GM19452 (cell line): ENCODE data around the gene EFCAB9.

Experiments used
- ATAC-seq: cut with Tn5 transposase; IDR thresholded peaks from one replicate; pipeline ENCODE4 v1.9.1; 2021; ENCODE audit not compliant: unreplicated experiment

EFCAB9 gene

DNA sequence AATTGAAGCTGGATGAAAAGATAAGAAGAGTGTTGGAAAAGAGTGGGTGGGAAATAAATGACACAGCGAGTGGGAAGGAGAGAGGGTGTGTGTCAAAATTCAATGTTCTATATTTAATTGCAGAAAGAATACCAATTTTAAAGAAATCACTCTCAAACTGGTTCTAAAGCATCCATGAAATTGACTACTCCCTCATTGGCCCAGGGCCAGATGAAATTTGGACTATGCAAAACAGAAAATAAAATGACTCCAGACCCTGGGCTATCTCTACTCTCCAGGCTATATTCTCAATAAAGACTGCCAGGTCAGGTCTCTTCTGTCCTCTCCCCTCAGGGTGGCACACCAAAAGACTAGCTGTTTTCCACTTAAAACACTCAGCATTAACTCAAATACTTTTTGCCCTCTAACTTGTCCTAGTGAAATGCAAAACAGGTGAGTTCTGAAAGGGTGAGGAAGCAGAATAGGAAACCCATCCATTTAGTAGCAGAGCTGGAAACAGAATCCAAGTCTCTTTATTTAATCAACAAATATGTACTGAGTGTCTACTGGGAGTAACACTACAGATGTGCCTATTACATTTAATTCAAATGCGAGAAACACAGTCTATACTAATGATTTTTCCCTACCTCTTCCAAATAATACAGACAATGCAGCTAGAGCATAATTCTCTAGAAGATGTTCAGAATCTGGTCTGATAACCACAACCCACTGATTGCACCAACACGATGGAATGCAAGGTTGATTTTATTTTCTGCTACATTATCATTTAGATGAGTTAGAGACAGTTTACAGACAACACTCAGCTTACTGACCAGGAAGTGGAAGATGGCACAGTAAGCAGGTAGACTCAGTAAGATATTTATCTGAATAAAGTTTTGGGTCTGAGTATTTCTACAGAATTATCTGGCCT is 42.1 kb downstream of the EFCAB9 start:
- no peak for ATAC-seq

GRCh38 chr5:172238334-172238733 is 44.4 kb downstream of the EFCAB9 start:
- no peak for ATAC-seq

DNA sequence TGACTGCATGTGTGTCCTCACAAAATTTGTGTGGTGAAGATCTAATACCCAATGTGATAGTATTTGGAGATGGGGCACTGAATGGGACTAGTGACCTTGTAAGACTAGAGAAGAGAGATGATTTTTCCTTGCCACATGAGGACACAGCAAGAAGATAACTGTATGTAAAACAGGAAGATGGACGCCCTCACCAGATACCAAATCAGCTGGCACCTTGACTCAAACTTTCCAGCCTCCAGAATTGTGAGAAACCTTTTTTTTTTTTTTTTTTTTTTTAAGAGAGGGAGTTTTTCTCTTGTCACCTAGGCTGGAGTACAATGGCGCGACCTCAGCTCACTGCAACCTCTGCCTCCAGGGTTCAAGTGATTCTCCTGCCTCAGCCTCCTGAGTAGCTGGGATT is 49.3 kb downstream of the EFCAB9 start:
- ATAC-seq: no peak

- no peak for ATAC-seq
Measured at GRCh38 chr5:172245046-172245445, 51.1 kb downstream of the EFCAB9 start.

DNA sequence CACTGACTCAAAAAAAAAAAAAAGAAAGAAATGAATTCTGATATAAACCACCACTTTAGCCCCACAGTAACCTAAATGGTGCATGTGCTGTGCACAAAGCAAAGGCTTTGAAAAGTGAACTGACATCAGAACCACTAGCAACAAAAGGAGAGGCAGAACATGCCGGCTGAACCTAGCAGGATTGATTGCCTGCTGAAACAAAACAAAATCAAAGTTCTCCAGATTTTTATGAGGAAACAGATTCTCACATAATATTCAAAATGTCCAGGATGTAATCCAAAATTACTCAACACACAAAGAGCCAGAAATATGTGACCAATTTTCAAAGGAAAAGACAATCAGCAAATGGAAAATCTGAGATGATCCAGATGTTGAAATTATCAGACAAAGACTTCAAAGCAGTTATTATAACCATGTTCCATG is 51.7 kb downstream of the EFCAB9 start:
- ATAC-seq: no peak

- ATAC-seq: no peak
Measured at GRCh38 chr5:172248637-172249036, 54.7 kb downstream of the EFCAB9 start.

GRCh38 chr5:172251419-172251818 is 57.4 kb downstream of the EFCAB9 start:
- no peak for ATAC-seq

- ATAC-seq: no peak
Measured at GRCh38 chr5:172252501-172252900, 58.5 kb downstream of the EFCAB9 start.
